ENCODE data around the gene KLHL4.
"Not testable (repeated sequence)": the region's sequence is repeated elsewhere in the genome, so short reads cannot be mapped to it uniquely, and the experiment has no call there.

Gene KLHL4

GRCh38 chrX:87679849-87680248, 162.2 kb downstream of the KLHL4 start:
- no peak for DNase-seq

GRCh38 chrX:87687703-87688102, 170.1 kb downstream of the KLHL4 start:
- no peak for DNase-seq

GRCh38 chrX:87688113-87688748, 170.6 kb downstream of the KLHL4 start:
- DNase-seq: not testable (repeated sequence)

- DNase-seq: not testable (repeated sequence)
Measured at GRCh38 chrX:87689218-87689617, 171.6 kb downstream of the KLHL4 start.

GRCh38 chrX:87693204-87693603, 175.6 kb downstream of the KLHL4 start:
- no peak for DNase-seq

GRCh38 chrX:87697409-87697808, 179.8 kb downstream of the KLHL4 start:
- no peak for DNase-seq

GRCh38 chrX:87702795-87703194, 185.2 kb downstream of the KLHL4 start:
- no peak for DNase-seq

GRCh38 chrX:87703469-87703868, 185.9 kb downstream of the KLHL4 start:
- not testable (repeated sequence) for DNase-seq

- no peak for DNase-seq
Measured at GRCh38 chrX:87706134-87706533, 188.5 kb downstream of the KLHL4 start.

GRCh38 chrX:87710580-87710979, 193.0 kb downstream of the KLHL4 start:
- no peak for DNase-seq

All from 8988T (cell line).